H9 (cell line): ENCODE data around the gene AVPR1A. TPM values are rescaled to one million over a fixed set of nuclear protein-coding genes. Genes with fewer than 3 reads are reported as not detected.

Source experiments
- DNase-seq: peaks from one replicate; pipeline ENCODE4 v3.0.0-alpha.2; 2017
- H2AFZ ChIP-seq: one replicate; pipeline ENCODE4 v1.6.1; 2013; ENCODE audit warnings: mild to moderate bottlenecking, low read length, control low read depth, moderate library complexity
- H2AK5ac ChIP-seq: 2 replicates; pipeline ENCODE4 v1.6.1; 2013; ENCODE audit warnings: low read length, control low read depth, mixed read lengths; ENCODE audit not compliant: insufficient read length
- H2BK120ac ChIP-seq: one replicate; pipeline ENCODE4 v1.6.1; 2013; ENCODE audit warnings: low read depth, mild to moderate bottlenecking, low read length, control low read depth, inconsistent platforms; ENCODE audit not compliant: poor library complexity, severe bottlenecking
- H2BK12ac ChIP-seq: 2 replicates; pipeline ENCODE4 v1.6.1; 2013; ENCODE audit warnings: low read length, control low read depth, mixed read lengths, low read depth; ENCODE audit not compliant: insufficient read length
- H2BK15ac ChIP-seq: 2 replicates; pipeline ENCODE4 v1.6.1; 2013; ENCODE audit warnings: low read depth, low read length, control low read depth
- H2BK20ac ChIP-seq: one replicate; pipeline ENCODE4 v1.6.1; 2013; ENCODE audit warnings: low read depth, mild to moderate bottlenecking, low read length, control low read depth, inconsistent platforms; ENCODE audit not compliant: poor library complexity, severe bottlenecking
- H2BK5ac ChIP-seq: 2 replicates; pipeline ENCODE4 v1.6.1; 2013; ENCODE audit warnings: low read length, control low read depth, mixed read lengths; ENCODE audit not compliant: insufficient read length
- H3K14ac ChIP-seq: 2 replicates; pipeline ENCODE4 v1.6.1; 2013; ENCODE audit warnings: low read length, control low read depth; ENCODE audit not compliant: insufficient read depth
- H3K18ac ChIP-seq: 2 replicates; pipeline ENCODE4 v1.6.1; 2013; ENCODE audit warnings: low read depth, mild to moderate bottlenecking, mixed read lengths, low read length, control low read depth; ENCODE audit not compliant: insufficient read length
- H3K23ac ChIP-seq: 2 replicates; pipeline ENCODE4 v1.6.1; 2013; ENCODE audit warnings: low read length, control low read depth, mixed read lengths, low read depth; ENCODE audit not compliant: insufficient read length
- H3K23me2 ChIP-seq: 2 replicates; pipeline ENCODE4 v1.6.1; 2013; ENCODE audit warnings: low read depth, mild to moderate bottlenecking, mixed read lengths, low read length, control low read depth; ENCODE audit not compliant: insufficient read length, poor library complexity, severe bottlenecking
- H3K27ac ChIP-seq: 2 replicates; pipeline ENCODE4 v1.5.1; 2013; ENCODE audit warnings: low read length, control low read depth, mixed read lengths, low read depth; ENCODE audit not compliant: insufficient read length
- H3K27me3 ChIP-seq: 2 replicates; pipeline ENCODE4 v1.6.1; 2013; ENCODE audit warnings: low read length, control low read depth, inconsistent platforms; ENCODE audit not compliant: insufficient read depth
- H3K4ac ChIP-seq: 2 replicates; pipeline ENCODE4 v1.6.1; 2013; ENCODE audit warnings: low read depth, mild to moderate bottlenecking, control low read depth, inconsistent platforms, low read length, moderate library complexity
- H3K4me1 ChIP-seq: 2 replicates; pipeline ENCODE4 v1.6.1; 2013; ENCODE audit warnings: low read length, control low read depth, inconsistent platforms; ENCODE audit not compliant: insufficient read depth
- H3K4me2 ChIP-seq: 2 replicates; pipeline ENCODE4 v1.6.1; 2013; ENCODE audit warnings: low read length, control low read depth, mixed read lengths; ENCODE audit not compliant: insufficient read length, insufficient read depth
- H3K56ac ChIP-seq: 2 replicates; pipeline ENCODE4 v1.6.1; 2013; ENCODE audit warnings: low read depth, mild to moderate bottlenecking, mixed read lengths, low read length, control low read depth; ENCODE audit not compliant: insufficient read length
- H3K79me1 ChIP-seq: 2 replicates; pipeline ENCODE4 v1.6.1; 2013; ENCODE audit warnings: low read depth, mild to moderate bottlenecking, moderate library complexity, low read length, control low read depth, inconsistent platforms; ENCODE audit not compliant: insufficient read depth, poor library complexity, severe bottlenecking
- H3K79me2 ChIP-seq: 2 replicates; pipeline ENCODE4 v1.6.1; 2013; ENCODE audit warnings: low read length, control low read depth, inconsistent platforms; ENCODE audit not compliant: insufficient read depth
- H3K9ac ChIP-seq: 2 replicates; pipeline ENCODE4 v1.6.1; 2013; ENCODE audit warnings: low read length, control low read depth, mixed read lengths; ENCODE audit not compliant: insufficient read length; ENCODE audit errors: extremely low read depth
- H3K9me3 ChIP-seq: one replicate; pipeline ENCODE4 v1.6.1; 2013; ENCODE audit warnings: low read depth, low read length, inconsistent platforms; ENCODE audit not compliant: control insufficient read depth
- H3T11ph ChIP-seq: one replicate; pipeline ENCODE4 v1.6.1; 2013; ENCODE audit warnings: mild to moderate bottlenecking, low read length, control low read depth, inconsistent platforms
- H4K20me1 ChIP-seq: one replicate; pipeline ENCODE4 v1.6.1; 2013; ENCODE audit not compliant: control insufficient read depth, insufficient read length, insufficient read depth
- H4K5ac ChIP-seq: 2 replicates; pipeline ENCODE4 v1.6.1; 2013; ENCODE audit warnings: low read depth, mild to moderate bottlenecking, mixed read lengths, low read length, control low read depth; ENCODE audit not compliant: insufficient read length
- H4K8ac ChIP-seq: replicated peaks from 2 replicates; pipeline ENCODE4 v1.6.1; 2013; ENCODE audit warnings: low read length, control low read depth, mixed read lengths, low read depth; ENCODE audit not compliant: insufficient read length
- H4K91ac ChIP-seq: 2 replicates; pipeline ENCODE4 v1.6.1; 2013; ENCODE audit warnings: low read depth, mild to moderate bottlenecking, moderate library complexity, mixed read lengths, low read length, control low read depth; ENCODE audit not compliant: insufficient read length
- H3K27ac Mint-ChIP-seq, 3 experiments: 2 replicates in 2 of 3; 3 replicates in 1 of 3; pipeline ENCODE4 v1.8.0; 2020 to 2021; ENCODE audit warnings: mixed read lengths in 3 of 3, mild to moderate bottlenecking in 1 of 3, moderate library complexity in 1 of 3
- H3K27me3 Mint-ChIP-seq: 2 replicates; pipeline ENCODE4 v1.8.0; 2021; ENCODE audit warnings: low read depth, mild to moderate bottlenecking, moderate library complexity, mixed read lengths
- H3K36me3 Mint-ChIP-seq, 3 experiments: 2 replicates in 2 of 3; 3 replicates in 1 of 3; pipeline ENCODE4 v1.8.0; 2020 to 2021; ENCODE audit warnings: low read depth in 3 of 3, mixed read lengths in 3 of 3; ENCODE audit not compliant: insufficient read depth in 1 of 3
- H3K4me1 Mint-ChIP-seq, 2 experiments: 2 replicates each; pipeline ENCODE4 v1.8.0; 2020; ENCODE audit warnings: mixed read lengths in 2 of 2
- H3K4me3 Mint-ChIP-seq, 2 experiments: 2 replicates in 1 of 2; 3 replicates in 1 of 2; pipeline ENCODE4 v1.8.0; 2020 to 2021; ENCODE audit warnings: mild to moderate bottlenecking in 2 of 2, mixed read lengths in 2 of 2, moderate library complexity in 1 of 2
- H3K9me3 Mint-ChIP-seq, 2 experiments: 2 replicates in 1 of 2; 3 replicates in 1 of 2; pipeline ENCODE4 v1.8.0; 2020; ENCODE audit warnings: mild to moderate bottlenecking in 2 of 2, mixed read lengths in 2 of 2, moderate library complexity in 1 of 2
- WGBS: extraction: QIAGEN DNeasy Blood & Tissue Kit; methylation state at CpG from one replicate; pipeline ENCODE4 v1.1.7; 2013; ENCODE audit warnings: missing lambda C conversion rate, low lambda C conversion rate, mixed read lengths; ENCODE audit not compliant: insufficient read length; ENCODE audit errors: extremely low coverage; 5-methylcytosine and 5-hydroxymethylcytosine counted together
- total RNA-seq: library from RNA; stranded (reverse); gene quantifications from 2 replicates; pipeline ENCODE4 v1.2.1, GENCODE V29; 2021
- TF ChIP-seq, protein P1 (sequence below): fragments of 200-600 bp; sonication (generic); conservative IDR thresholded peaks from 3 replicates; pipeline ENCODE4 v1.8.0; 2021; ENCODE audit warnings: antibody characterized with exemption, mild to moderate bottlenecking

The AVPR1A gene
- total RNA-seq, 1 experiment from 2014 or later = 0.13 TPM

DNA sequence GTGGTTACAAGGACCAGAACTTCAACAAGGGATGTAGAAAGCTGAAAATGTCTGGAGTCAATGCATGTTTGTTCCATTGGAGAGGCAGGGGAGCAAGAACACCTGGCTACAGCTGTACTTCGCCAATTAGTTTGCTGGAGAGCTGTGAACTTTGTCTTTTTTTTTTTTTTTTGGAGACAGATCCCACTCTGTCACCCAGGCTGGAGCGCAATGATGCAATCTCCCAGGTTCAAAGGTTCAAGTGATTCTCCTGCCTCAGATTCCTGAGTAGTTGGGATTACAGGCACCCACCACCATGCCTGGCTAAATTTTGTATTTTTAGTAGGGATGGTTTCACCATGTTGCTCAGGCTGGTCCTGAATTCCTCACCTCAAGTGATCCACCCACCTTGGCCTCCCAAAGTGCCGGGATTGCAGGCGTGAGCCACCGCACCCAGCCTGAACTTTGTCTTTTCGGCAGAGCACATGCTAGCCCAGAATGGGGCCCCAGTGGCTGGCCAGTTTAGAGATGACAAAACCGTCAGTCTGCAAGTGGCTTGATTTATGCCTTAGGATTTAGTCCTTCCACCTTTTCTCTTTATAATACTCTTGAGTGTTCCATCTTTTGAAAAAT is 55.5 kb downstream of the AVPR1A start:
- Histone ChIP-seq H3K27me3 (no peaks in the 10 kb centered on the region), H3K4me1 (no peaks in the 10 kb centered on the region), H4K8ac (no peak overlapping the region), H3K9me3 (no peaks in the 10 kb centered on the region), H3K4ac (no peak overlapping the region), H2AK5ac (no peak overlapping the region), H2BK20ac (no peak overlapping the region), H3K4me2 (no peak overlapping the region), H4K5ac (no peak overlapping the region), H3K27ac (no peak overlapping the region), H2BK15ac (no peak overlapping the region), H3K14ac (no peak overlapping the region), H3K18ac (no peak overlapping the region), H2BK12ac (no peak overlapping the region), H3K79me1 (no peaks in the 10 kb centered on the region), H2BK5ac (no peak overlapping the region), H3K9ac (no peak overlapping the region), H3K79me2 (no peaks in the 10 kb centered on the region), H4K91ac (no peak overlapping the region), H3K56ac (no peak overlapping the region), H3K23ac (no peak overlapping the region), H3K23me2 (no peaks in the 10 kb centered on the region), H4K20me1 (no peaks in the 10 kb centered on the region), H2BK120ac (no peak overlapping the region), H3T11ph (no peak overlapping the region), H2AFZ (no peak overlapping the region)
- no peak overlapping the region for H3K27ac Mint-ChIP-seq
- H3K4me1 Mint-ChIP-seq = peaks cover 6 to 12% of the 10 kb centered on the region in 2 experiments; a peak in 3 of 4 replicates
- H3K4me3 Mint-ChIP-seq = no peak overlapping the region
- WGBS = no CpG with 5 or more reads among the region's 7 CpGs
- TF ChIP-seq, protein P1, sequence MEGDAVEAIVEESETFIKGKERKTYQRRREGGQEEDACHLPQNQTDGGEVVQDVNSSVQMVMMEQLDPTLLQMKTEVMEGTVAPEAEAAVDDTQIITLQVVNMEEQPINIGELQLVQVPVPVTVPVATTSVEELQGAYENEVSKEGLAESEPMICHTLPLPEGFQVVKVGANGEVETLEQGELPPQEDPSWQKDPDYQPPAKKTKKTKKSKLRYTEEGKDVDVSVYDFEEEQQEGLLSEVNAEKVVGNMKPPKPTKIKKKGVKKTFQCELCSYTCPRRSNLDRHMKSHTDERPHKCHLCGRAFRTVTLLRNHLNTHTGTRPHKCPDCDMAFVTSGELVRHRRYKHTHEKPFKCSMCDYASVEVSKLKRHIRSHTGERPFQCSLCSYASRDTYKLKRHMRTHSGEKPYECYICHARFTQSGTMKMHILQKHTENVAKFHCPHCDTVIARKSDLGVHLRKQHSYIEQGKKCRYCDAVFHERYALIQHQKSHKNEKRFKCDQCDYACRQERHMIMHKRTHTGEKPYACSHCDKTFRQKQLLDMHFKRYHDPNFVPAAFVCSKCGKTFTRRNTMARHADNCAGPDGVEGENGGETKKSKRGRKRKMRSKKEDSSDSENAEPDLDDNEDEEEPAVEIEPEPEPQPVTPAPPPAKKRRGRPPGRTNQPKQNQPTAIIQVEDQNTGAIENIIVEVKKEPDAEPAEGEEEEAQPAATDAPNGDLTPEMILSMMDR = no peak
- no peak for DNase-seq
- no peaks in the 10 kb centered on the region for H3K27me3 Mint-ChIP-seq
- H3K36me3 Mint-ChIP-seq = no peaks in the 10 kb centered on the region
- no peaks in the 10 kb centered on the region for H3K9me3 Mint-ChIP-seq
